Bronchial epithelial cell (primary cell): ENCODE data around the gene ASPG. TPM values are rescaled to one million over a fixed set of nuclear protein-coding genes. Genes with fewer than 3 reads are reported as not detected.

ENCODE experiments used
- DNase-seq: peaks from one replicate; pipeline ENCODE4 v3.0.0-alpha.2; 2010; ENCODE audit warnings: low read depth
- FAIRE-seq: peaks from 2 replicates; lab custom pipeline; 2011; peaks lifted over from hg19 to GRCh38; lab: Jason Lieb, UNC
- H3K27me3 ChIP-seq: 2 replicates; pipeline ENCODE4 v1.5.1; 2011; ENCODE audit warnings: low read length; ENCODE audit not compliant: control insufficient read depth, insufficient read depth
- H3K36me3 ChIP-seq: 2 replicates; pipeline ENCODE4 v1.5.1; 2011; ENCODE audit warnings: low read length; ENCODE audit not compliant: control insufficient read depth, insufficient read depth
- H3K4me3 ChIP-seq: 2 replicates; pipeline ENCODE4 v1.5.1; 2011; ENCODE audit warnings: mild to moderate bottlenecking, low read depth, low read length, control low read depth
- total RNA-seq: library from RNA; depleted of rRNA; stranded (reverse); fragments of >200 nt; gene quantifications from 2 replicates; pipeline ENCODE4 v1.2.1, GENCODE V29; 2014
- TF ChIP-seq, protein P1 (sequence below): IDR thresholded peaks from 2 replicates; pipeline ENCODE4 v1.5.1; 2011; ENCODE audit warnings: mild to moderate bottlenecking, moderate library complexity, low read length, control low read depth, inconsistent platforms; ENCODE audit not compliant: insufficient read depth, severe bottlenecking

Gene ASPG
- total RNA-seq, 1 donor from 2014 or later: 0.53 TPM

DNA sequence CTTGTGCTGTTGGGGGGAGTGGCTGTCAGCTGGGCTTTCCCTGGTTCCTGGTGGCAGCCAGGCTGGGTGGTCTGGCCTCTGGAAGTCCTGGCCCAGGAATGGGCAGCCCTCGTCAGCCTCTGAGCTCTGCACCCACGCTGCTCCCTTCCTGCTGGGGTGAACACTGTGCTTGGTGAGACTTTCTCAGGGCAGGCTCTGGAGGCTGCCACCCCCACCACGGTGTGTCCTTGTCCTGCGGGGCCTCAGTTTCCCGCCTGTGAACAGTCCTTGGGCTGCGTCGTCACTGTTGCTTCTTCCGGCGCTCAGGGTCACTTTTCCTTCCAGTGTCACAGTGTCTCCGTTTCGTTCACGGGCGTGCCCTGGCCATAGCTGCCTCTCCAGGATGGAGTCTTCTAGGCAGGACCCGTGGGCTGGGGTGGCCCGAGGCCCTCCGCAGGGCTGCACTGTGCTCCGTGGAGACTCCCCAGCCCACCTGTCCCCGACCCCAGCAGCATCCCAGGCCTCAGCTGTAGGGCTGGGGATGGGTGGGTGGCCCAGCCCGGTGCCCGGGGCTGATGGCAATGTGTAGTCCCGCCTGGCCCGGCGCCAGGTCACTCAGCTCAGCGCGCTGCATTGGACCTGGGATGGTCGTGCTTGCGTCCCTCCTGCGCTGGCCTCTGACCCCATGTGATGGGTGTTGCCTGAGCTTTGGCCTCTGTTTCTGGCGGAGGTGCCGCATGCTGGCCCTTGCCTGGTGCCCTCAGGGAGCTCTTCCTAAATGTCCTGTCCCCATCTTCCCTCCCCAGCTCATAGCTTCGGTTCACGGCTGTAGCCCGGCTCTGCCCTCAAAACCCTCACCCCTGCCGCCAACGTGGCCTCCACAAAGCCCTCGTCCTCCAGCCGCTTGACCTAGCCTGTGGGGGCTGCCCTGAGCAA lies 59.7 kb downstream of the ASPG start:
- Histone ChIP-seq H3K4me3 (no peak overlapping the region), H3K36me3 (no peaks in the 10 kb centered on the region), H3K27me3 (no peaks in the 10 kb centered on the region)
- no peak for FAIRE-seq
- TF ChIP-seq, protein P1, sequence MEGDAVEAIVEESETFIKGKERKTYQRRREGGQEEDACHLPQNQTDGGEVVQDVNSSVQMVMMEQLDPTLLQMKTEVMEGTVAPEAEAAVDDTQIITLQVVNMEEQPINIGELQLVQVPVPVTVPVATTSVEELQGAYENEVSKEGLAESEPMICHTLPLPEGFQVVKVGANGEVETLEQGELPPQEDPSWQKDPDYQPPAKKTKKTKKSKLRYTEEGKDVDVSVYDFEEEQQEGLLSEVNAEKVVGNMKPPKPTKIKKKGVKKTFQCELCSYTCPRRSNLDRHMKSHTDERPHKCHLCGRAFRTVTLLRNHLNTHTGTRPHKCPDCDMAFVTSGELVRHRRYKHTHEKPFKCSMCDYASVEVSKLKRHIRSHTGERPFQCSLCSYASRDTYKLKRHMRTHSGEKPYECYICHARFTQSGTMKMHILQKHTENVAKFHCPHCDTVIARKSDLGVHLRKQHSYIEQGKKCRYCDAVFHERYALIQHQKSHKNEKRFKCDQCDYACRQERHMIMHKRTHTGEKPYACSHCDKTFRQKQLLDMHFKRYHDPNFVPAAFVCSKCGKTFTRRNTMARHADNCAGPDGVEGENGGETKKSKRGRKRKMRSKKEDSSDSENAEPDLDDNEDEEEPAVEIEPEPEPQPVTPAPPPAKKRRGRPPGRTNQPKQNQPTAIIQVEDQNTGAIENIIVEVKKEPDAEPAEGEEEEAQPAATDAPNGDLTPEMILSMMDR: no peak
- no peak for DNase-seq

DNA sequence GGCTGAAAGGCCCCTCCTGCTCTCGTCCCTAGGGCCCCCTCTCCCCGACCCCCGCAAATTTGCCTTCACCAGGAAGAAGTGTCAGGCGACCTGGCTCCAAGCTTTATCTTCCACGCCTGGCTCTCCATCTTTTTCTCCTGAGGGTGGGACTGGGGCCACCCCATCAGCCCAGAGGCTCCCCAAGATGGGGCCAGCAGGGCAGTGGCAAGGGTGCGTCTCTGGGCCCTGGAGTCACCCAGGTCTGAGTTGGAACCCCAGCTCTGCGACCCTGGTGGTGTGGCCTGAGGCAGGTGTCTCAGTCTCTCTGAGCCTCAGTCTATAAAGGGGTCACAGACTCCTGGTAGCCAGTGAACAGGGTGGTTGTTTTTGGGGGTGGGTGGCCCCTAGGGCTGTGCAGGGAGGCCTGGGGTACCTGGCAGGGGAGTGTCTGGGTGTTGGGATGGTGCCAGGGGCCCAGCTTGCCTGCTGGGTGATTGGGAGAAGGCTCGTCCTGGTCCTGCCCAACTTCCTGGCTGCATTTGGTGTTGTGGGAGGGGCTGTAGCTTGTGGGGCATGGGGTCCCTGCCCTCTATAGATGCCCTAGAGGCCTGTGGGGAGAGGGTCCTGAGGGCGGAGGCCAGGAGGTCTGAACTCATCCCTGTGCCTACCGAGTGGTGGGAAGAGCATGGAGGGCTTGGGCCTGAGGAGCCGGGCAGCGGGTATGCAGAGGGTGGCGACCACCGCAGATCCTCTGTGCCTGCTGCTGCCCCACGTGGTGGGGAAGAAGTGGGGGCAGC lies 60.5 kb downstream of the ASPG start:
- no peak overlapping the region for H3K4me3 ChIP-seq
- H3K27me3 ChIP-seq: no peaks in the 10 kb centered on the region
- no peaks in the 10 kb centered on the region for H3K36me3 ChIP-seq
- DNase-seq: no peak
- TF ChIP-seq, protein P1: no peak
- FAIRE-seq: no peak

DNA sequence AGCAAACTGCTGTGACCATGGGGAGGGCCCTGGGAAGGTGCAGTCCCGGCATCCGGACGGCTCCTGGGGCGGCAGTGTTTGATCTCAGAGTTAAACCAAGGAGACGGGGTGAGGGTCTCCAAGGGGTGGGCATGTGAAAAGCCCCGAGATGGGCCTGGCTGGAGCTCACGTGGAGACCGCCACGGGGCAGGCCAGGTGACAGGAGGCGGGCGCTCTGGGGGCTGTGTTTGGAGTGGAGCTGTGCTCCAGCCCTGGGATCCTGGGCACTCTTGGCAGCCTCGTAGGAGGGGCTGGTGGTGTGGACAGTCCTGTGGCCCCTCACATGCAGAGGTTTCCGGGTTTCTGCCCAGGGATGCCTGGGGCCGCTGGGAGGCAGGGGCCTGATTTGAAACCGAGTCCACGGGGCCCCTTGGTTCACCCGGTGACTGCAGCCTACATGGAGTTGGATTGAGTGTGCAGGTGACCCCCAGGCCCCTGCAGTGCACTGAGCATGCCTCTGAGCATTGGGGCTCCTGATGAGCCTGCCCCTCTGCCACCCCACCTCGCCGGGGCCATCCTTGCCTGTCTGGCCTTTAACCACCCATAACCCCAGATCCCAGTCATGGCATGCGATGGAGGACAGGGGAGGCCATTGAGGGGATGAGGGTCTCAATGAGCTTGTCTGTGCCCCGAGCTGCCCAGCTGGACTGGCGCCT lies 61.3 kb downstream of the ASPG start:
- Histone ChIP-seq H3K27me3 (no peaks in the 10 kb centered on the region), H3K36me3 (no peaks in the 10 kb centered on the region), H3K4me3 (no peak overlapping the region)
- DNase-seq (no peak), FAIRE-seq (no peak)
- TF ChIP-seq, protein P1: no peak

DNA sequence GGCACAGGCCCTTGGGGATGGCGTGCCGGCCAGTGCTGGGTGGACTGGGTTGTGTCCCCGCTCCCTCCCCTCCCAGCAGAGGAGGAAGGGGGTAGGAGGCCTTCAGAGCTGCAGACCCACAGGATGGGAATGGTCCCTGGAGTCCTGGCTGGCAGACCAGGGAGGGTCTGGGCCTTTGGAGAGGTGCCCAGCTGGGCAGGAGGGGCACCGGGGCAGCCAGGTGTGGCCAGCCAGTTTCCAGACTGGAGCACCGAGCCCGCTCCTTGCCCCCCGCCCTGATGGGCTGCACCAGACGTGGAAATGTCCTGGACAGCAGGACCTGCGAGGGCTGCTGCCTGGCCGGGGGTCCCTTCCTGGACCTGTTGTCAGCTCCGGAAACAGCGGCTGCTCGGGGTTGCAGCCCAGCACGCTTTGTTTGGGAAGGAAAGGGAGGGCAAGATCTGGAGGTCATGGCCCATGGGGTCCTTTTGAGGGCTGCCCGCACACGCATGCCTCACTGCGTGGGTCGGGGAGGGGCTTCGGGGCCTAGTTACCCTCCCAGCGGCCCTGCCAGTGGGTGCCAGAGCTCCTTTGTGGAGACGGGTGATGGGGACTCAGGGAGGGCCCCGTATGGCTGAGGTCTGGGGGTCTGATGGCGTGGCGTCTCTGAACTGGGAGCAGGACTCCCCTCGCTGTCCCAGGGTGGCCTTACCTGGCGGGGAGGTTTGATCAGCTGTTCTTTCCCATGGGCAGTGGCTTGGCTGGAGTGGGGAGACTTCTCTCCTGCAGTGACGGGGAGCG lies 62.0 kb downstream of the ASPG start:
- no peak for FAIRE-seq

More for the DNA sequence above, 62.0 kb downstream of the ASPG start:
- DNase-seq: no peak
- no peaks in the 10 kb centered on the region for H3K27me3 ChIP-seq
- H3K4me3 ChIP-seq: no peak overlapping the region
- no peaks in the 10 kb centered on the region for H3K36me3 ChIP-seq
- TF ChIP-seq, protein P1: no peak
